Natural killer cell (primary cell): ENCODE results near the gene LENG9. TPM values are rescaled to one million over a fixed set of nuclear protein-coding genes. Genes with fewer than 3 reads are reported as not detected.

Source experiments
- ATAC-seq, 3 donors: fragments of 150-1000 bp in 2 of 3; fragments of 200-7000 bp in 1 of 3; cut with Tn5 transposase; 1 replicate in 1 of 3; 2 replicates in 2 of 3; pipeline ENCODE4 v1.10.0; 2021; ENCODE audit warnings: mild to moderate bottlenecking in 2 of 3, moderate library complexity in 2 of 3
- DNase-seq, 2 donors: peaks; one replicate each; pipeline versions ENCODE4 v3.0.0 to v3.0.0-alpha.2; 2013 to 2021; ENCODE audit warnings: mixed read lengths in 1 of 2
- H3K27ac ChIP-seq: one replicate; pipeline ENCODE4 v1.5.1; 2013; ENCODE audit warnings: mild to moderate bottlenecking, low read length
- H3K27me3 ChIP-seq: one replicate; pipeline ENCODE4 v1.6.1; 2013; ENCODE audit warnings: low read length; ENCODE audit not compliant: control insufficient read depth, insufficient read depth
- H3K36me3 ChIP-seq: one replicate; pipeline ENCODE4 v1.6.1; 2013; ENCODE audit warnings: low read length; ENCODE audit not compliant: control insufficient read depth, insufficient read depth
- H3K4me1 ChIP-seq: one replicate; pipeline ENCODE4 v1.6.1; 2013; ENCODE audit warnings: low read length; ENCODE audit not compliant: control insufficient read depth, insufficient read depth
- H3K4me3 ChIP-seq: one replicate; pipeline ENCODE4 v1.5.1; 2013; ENCODE audit warnings: low read length
- H3K9me3 ChIP-seq: one replicate; pipeline ENCODE4 v1.6.1; 2013; ENCODE audit warnings: low read length; ENCODE audit not compliant: control insufficient read depth, insufficient read depth
- H3K27ac Mint-ChIP-seq, 2 donors: one replicate each; pipeline ENCODE4 v1.8.0; 2022; ENCODE audit warnings: mild to moderate bottlenecking in 2 of 2, mixed read lengths in 2 of 2, moderate library complexity in 1 of 2
- H3K27me3 Mint-ChIP-seq, 2 donors: one replicate each; pipeline ENCODE4 v1.8.0; 2022; ENCODE audit warnings: low read depth in 2 of 2, mixed read lengths in 2 of 2
- H3K36me3 Mint-ChIP-seq: one replicate; pipeline ENCODE4 v1.8.0; 2022; ENCODE audit warnings: mixed read lengths
- H3K4me1 Mint-ChIP-seq, 2 donors: one replicate each; pipeline ENCODE4 v1.8.0; 2022; ENCODE audit warnings: mixed read lengths in 2 of 2
- H3K4me3 Mint-ChIP-seq: one replicate; pipeline ENCODE4 v1.8.0; 2022; ENCODE audit warnings: mild to moderate bottlenecking, moderate library complexity, mixed read lengths
- H3K9me3 Mint-ChIP-seq, 2 donors: one replicate each; pipeline ENCODE4 v1.8.0; 2022; ENCODE audit warnings: mixed read lengths in 2 of 2
- WGBS: methylation state at CpG from one replicate; pipeline ENCODE4 v1.1.7; 2013; ENCODE audit warnings: missing lambda C conversion rate; ENCODE audit not compliant: insufficient coverage; 5-methylcytosine and 5-hydroxymethylcytosine counted together
- intact Hi-C: fragments of 100-400 bp; cut with micrococcal nuclease; formaldehyde crosslinking; loops from one replicate; pipeline ENCODE4 v1.14.2; 2022
- total RNA-seq, 4 donors: library from RNA; stranded (reverse); fragments of 120-200 nt in 1 of 4; gene quantifications; one replicate each; pipeline versions ENCODE4 v1.2.3 to v1.2.4, GENCODE V29; 2013 to 2022
- TF ChIP-seq, protein P1 (sequence below): fragments of 200-600 bp; IDR thresholded peaks from one replicate; pipeline ENCODE4 v1.8.0; 2022; ENCODE audit warnings: antibody characterized with exemption

Gene LENG9
- total RNA-seq, 3 donors from 2014 or later (not counting 1 experiment from before 2014, with no cell fraction given), result 3.2 to 5.6 (median 4.3) TPM

DNA sequence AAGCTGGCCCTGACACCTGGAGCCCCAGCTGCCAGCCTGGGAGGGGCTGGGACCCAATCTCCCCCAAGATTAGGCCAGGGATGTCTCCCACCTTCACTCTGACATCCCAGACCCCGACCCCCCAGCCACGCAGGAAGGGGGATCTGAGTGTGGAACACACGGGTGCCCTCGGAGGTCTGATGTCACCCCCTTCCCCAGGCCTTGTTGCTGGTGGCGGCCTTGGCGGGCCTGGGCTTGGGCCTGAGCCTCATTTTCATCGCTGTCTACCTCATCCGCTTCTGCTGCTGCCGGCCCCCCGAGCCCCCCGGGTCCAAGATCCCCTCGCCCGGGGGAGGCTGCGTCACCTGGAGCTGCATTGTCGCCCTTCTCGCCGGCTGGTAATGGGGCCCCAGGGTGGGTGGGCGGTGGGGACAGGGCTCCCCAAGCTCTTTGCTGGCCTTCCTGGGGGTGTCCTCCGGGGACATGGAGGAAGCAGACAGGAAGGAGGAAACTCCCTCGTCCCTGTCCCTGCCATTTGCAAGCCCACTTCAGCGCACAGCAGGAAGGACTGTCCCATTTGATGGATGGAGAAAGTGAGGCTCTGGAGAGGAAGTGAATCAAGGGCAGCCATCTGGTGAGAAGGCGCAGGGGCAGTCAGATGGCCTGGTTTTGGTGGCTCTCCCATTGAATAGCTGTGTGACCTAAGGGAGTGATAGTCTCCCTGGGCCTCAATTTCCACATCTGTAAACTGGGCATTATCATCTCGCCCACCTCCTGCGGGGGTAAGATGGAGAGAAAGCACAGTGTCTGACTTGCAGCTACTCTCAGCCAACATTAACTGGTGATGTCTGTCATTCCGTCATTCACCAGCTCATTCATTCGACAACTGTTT, 44.4 kb downstream of the LENG9 start:
- DNase-seq (no peak), ATAC-seq (no peak)
- Histone ChIP-seq H3K27me3 (peaks cover 21% of the 10 kb centered on the region), H3K27ac (no peak overlapping the region), H3K9me3 (no peaks in the 10 kb centered on the region), H3K4me3 (no peak overlapping the region), H3K36me3 (no peaks in the 10 kb centered on the region), H3K4me1 (peaks cover 34% of the 10 kb centered on the region)
- intact Hi-C loops, result no loop called here
- Mint-ChIP-seq H3K4me1 (peaks cover 16 to 25% of the 10 kb centered on the region in 2 donors), H3K4me3 (no peak overlapping the region), H3K27me3 (peaks cover 15 to 28% of the 10 kb centered on the region in 2 donors), H3K9me3 (peaks cover 1 to 2% of the 10 kb centered on the region in 2 donors), H3K36me3 (no peaks in the 10 kb centered on the region), H3K27ac (no peak overlapping the region)
- 89% methylated on average over 26 of the region's 26 CpGs for WGBS
- TF ChIP-seq, protein P1, sequence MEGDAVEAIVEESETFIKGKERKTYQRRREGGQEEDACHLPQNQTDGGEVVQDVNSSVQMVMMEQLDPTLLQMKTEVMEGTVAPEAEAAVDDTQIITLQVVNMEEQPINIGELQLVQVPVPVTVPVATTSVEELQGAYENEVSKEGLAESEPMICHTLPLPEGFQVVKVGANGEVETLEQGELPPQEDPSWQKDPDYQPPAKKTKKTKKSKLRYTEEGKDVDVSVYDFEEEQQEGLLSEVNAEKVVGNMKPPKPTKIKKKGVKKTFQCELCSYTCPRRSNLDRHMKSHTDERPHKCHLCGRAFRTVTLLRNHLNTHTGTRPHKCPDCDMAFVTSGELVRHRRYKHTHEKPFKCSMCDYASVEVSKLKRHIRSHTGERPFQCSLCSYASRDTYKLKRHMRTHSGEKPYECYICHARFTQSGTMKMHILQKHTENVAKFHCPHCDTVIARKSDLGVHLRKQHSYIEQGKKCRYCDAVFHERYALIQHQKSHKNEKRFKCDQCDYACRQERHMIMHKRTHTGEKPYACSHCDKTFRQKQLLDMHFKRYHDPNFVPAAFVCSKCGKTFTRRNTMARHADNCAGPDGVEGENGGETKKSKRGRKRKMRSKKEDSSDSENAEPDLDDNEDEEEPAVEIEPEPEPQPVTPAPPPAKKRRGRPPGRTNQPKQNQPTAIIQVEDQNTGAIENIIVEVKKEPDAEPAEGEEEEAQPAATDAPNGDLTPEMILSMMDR, result no peak

DNA sequence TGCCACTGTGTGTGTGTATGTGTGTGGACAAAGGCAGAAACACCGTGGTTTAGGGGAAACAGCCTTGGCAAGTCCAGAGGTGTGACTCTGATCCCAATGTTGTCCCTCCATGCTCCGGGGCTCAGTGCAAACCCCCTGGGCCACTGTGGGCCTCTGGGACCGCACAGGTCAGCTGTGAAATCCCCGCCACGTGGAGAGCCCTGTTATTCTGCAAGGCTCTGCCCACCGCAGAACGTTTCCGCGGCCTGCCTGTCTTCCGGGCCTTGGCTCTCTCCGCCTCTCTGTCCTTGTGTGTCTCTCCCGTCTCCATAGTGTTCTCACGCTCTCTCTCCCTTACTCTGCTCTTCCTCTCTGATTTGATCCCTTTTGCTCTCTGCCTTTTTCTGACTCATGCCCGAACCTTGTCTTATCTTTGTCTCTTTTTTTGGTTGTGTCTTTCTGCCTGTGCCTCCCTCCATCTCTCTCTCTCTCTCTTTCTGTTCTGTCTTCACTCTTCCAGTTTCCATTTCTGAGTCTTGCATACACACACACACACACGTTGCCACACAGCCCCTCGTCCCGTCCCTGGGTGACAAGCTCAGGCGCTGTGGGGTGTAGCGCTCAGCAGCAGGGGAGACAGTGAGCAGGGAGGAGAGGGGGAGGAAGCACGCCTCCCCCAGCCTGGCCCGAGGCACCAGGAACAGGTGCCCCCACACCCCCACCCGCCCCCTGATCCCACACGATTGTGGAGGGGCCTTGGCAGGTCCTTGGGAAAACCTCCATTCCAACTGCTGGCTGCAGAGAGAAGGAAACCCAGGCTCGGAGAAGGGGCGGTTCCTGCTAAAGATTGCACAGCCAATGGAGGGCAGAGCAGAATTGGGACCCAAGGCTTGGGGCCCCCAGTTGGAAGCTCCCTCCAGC, 45.3 kb downstream of the LENG9 start:
- peak overlapping the region in 1 of 2 donors; percentile 28 for H3K27ac Mint-ChIP-seq
- peaks cover 10 to 30% of the 10 kb centered on the region in 2 donors for H3K27me3 Mint-ChIP-seq
- TF ChIP-seq, protein P1, result no peak
- intact Hi-C loops, result no loop called here
- peak overlapping the region; percentile 39 for H3K27ac ChIP-seq
- H3K36me3 Mint-ChIP-seq, result no peaks in the 10 kb centered on the region
- peak; percentile 63 to 80 (median 74) for ATAC-seq
- H3K4me1 ChIP-seq, result peaks cover 34% of the 10 kb centered on the region
- H3K27me3 ChIP-seq, result peaks cover 21% of the 10 kb centered on the region
- H3K9me3 Mint-ChIP-seq, result peaks cover 4% of the 10 kb centered on the region in 2 donors
- peak overlapping the region; percentile 26 for H3K4me3 Mint-ChIP-seq
- H3K4me3 ChIP-seq, result no peak overlapping the region
- 15% methylated on average over 18 of the region's 25 CpGs for WGBS
- H3K4me1 Mint-ChIP-seq, result peaks cover 16 to 31% of the 10 kb centered on the region in 2 donors
- no peaks in the 10 kb centered on the region for H3K36me3 ChIP-seq
- DNase-seq, result peak; percentile 32 to 36
- H3K9me3 ChIP-seq, result no peaks in the 10 kb centered on the region

DNA sequence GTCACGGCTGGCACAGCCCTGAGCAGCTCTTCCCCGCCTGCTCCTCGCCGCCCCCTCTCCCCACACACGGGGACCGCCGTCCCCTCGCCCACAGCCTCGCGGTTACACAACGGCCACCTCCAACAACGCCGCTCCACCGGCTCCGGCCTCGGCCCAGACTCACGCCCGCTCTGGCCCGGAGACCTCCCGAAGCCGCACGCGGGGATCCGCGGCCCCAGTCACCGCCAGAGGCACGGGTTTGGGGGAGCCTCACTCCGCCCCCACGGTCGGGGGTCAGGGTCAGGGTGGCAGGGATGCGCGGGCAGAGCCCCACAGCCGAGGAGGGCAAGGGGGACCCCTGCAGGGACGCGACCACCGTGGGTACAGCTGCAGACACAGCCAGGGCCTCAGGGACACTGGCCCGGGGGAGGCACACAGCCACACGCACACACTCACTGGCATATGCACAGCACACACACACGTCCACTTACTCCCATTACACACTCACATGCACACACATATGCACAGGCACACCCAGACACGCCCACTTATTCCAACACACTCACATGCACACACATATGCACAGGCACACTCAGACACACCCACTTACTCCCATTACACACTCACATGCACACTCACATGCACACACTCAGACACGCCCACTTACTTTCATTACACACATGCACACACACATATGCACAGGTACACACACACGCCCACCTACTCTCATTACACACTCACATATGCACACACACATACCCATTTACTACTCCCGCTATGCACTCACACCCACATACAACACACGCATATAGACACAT, 46.7 kb downstream of the LENG9 start:
- H3K9me3 Mint-ChIP-seq, result peaks cover 4% of the 10 kb centered on the region in 2 donors
- Histone ChIP-seq H3K27ac (no peak overlapping the region), H3K4me3 (no peak overlapping the region), H3K4me1 (peaks cover 34% of the 10 kb centered on the region), H3K36me3 (no peaks in the 10 kb centered on the region), H3K27me3 (peaks cover 24% of the 10 kb centered on the region), H3K9me3 (no peaks in the 10 kb centered on the region)
- intact Hi-C loops, result no loop called here
- H3K27ac Mint-ChIP-seq, result no peak overlapping the region
- TF ChIP-seq, protein P1, result no peak
- WGBS, result 60% methylated on average over 44 of the region's 44 CpGs
- H3K36me3 Mint-ChIP-seq, result no peaks in the 10 kb centered on the region
- DNase-seq, result no peak
- H3K27me3 Mint-ChIP-seq, result peaks cover 8 to 29% of the 10 kb centered on the region in 2 donors
- H3K4me3 Mint-ChIP-seq, result no peak overlapping the region
- no peak for ATAC-seq
- H3K4me1 Mint-ChIP-seq, result peaks cover 16 to 32% of the 10 kb centered on the region in 2 donors
